ENCODE data around the gene PHC2.
A peak's percentile ranks its signal among the peaks of the same experiment; 100 is the strongest.

Gene PHC2

GRCh38 chr1:33430692-33431593, at the start of gene PHC2:
Gene PHC2 (minus strand): TSS chr1:33431095. CDS start chr1:33375539, 55,556 bp downstream.
- peak; percentile 95 for DNase-seq

GRCh38 chr1:33477451-33477850, 46.6 kb upstream of the PHC2 start:
- no peak for DNase-seq

GRCh38 chr1:33473900-33474299, 43.0 kb upstream of the PHC2 start:
- DNase-seq = no peak

GRCh38 chr1:33472269-33472980, 41.5 kb upstream of the PHC2 start, which contains the start of gene ZSCAN20:
Gene ZSCAN20 (plus strand): TSS chr1:33472645. CDS start chr1:33479289, 6,644 bp downstream.
- DNase-seq = peak; percentile 99

- DNase-seq = no peak
Observed at GRCh38 chr1:33471416-33471815, 40.5 kb upstream of the PHC2 start.

GRCh38 chr1:33470495-33471012, 39.7 kb upstream of the PHC2 start:
- peak; percentile 84 for DNase-seq

- DNase-seq = no peak
Observed at GRCh38 chr1:33469691-33470090, 38.8 kb upstream of the PHC2 start.

- DNase-seq = no peak
Observed at GRCh38 chr1:33468967-33469366, 38.1 kb upstream of the PHC2 start.

GRCh38 chr1:33468531-33468930, 37.6 kb upstream of the PHC2 start:
- DNase-seq = no peak

GRCh38 chr1:33468011-33468410, 37.1 kb upstream of the PHC2 start:
- DNase-seq = no peak

GRCh38 chr1:33466159-33466558, 35.3 kb upstream of the PHC2 start:
- no peak for DNase-seq

GRCh38 chr1:33465316-33465715, 34.4 kb upstream of the PHC2 start:
- DNase-seq = no peak

GRCh38 chr1:33464552-33464951, 33.7 kb upstream of the PHC2 start:
- DNase-seq = no peak

GRCh38 chr1:33462405-33463164, 31.7 kb upstream of the PHC2 start:
- no peak for DNase-seq

GRCh38 chr1:33460947-33461629, 30.2 kb upstream of the PHC2 start:
- no peak for DNase-seq

GRCh38 chr1:33460144-33460543, 29.2 kb upstream of the PHC2 start:
- no peak for DNase-seq

GRCh38 chr1:33459691-33460090, 28.8 kb upstream of the PHC2 start:
- no peak for DNase-seq

GRCh38 chr1:33456502-33456886, 25.6 kb upstream of the PHC2 start:
- no peak for DNase-seq

GRCh38 chr1:33455539-33456501, 24.9 kb upstream of the PHC2 start:
- no peak for DNase-seq

GRCh38 chr1:33454646-33455282, 23.9 kb upstream of the PHC2 start:
- DNase-seq = no peak

- no peak for DNase-seq
Observed at GRCh38 chr1:33446590-33446989, 15.7 kb upstream of the PHC2 start.

All from right forelimb (tissue), 1 donor.